IMR-90 (cell line): ENCODE measurements around the gene DNAJC22. TPM values are rescaled to one million over a fixed set of nuclear protein-coding genes. Genes with fewer than 3 reads are reported as not detected.

Source experiments
- ATAC-seq: fragments of 200-7000 bp; cut with Tn5 transposase; 2 replicates; pipeline ENCODE4 v1.9.1; 2020; ENCODE audit warnings: low read depth, mild to moderate bottlenecking, moderate library complexity
- BruUV-seq: library from RNA; stranded (reverse); fragments of 400-500 nt; replicated peaks from 2 replicates; lab custom pipeline; 2021; lab: Mats Ljungman, UMichigan
- CTCF ChIA-PET: fragments of 300-600 bp; formaldehyde crosslinking; extraction: SDS; loops from one replicate; lab custom pipeline; 2021; ENCODE audit warnings: antibody characterized with exemption; lab: Yijun Ruan, JAX
- POLR2A ChIA-PET: fragments of 300-600 bp; sonication (Branson Sonifier 250); formaldehyde crosslinking; loops from one replicate; lab custom pipeline; 2022; ENCODE audit warnings: antibody characterized with exemption; ENCODE audit not compliant: unreplicated experiment; lab: Charles Lee
- DNase-seq: peaks from one replicate; pipeline ENCODE4 v3.0.0; 2013
- H2AFZ ChIP-seq: replicated peaks from 2 replicates; pipeline ENCODE3; 2013; ENCODE audit warnings: low read length, mild to moderate bottlenecking; ENCODE audit not compliant: poor library complexity
- H2AK5ac ChIP-seq: 2 replicates; pipeline ENCODE4 v1.6.1; 2013; ENCODE audit warnings: low read depth, low read length, inconsistent platforms
- H2AK9ac ChIP-seq: replicated peaks from 2 replicates; pipeline ENCODE3; 2013; ENCODE audit warnings: mild to moderate bottlenecking, low read depth, low read length, moderate library complexity; ENCODE audit not compliant: poor library complexity
- H2BK120ac ChIP-seq: 2 replicates; pipeline ENCODE4 v1.6.1; 2013; ENCODE audit warnings: low read depth, low read length, inconsistent platforms
- H2BK15ac ChIP-seq: 3 replicates; pipeline ENCODE4 v1.6.1; 2013; ENCODE audit warnings: low read depth, low read length, inconsistent platforms
- H2BK20ac ChIP-seq: 2 replicates; pipeline ENCODE4 v1.6.1; 2013; ENCODE audit warnings: low read depth, mild to moderate bottlenecking, inconsistent platforms, low read length, moderate library complexity
- H2BK5ac ChIP-seq: 2 replicates; pipeline ENCODE4 v1.6.1; 2013; ENCODE audit warnings: mild to moderate bottlenecking, low read depth, low read length, inconsistent platforms; ENCODE audit not compliant: poor library complexity, severe bottlenecking
- H3K14ac ChIP-seq: replicated peaks from 2 replicates; pipeline ENCODE4 v1.6.1; 2013; ENCODE audit warnings: low read depth, low read length, inconsistent platforms
- H3K18ac ChIP-seq: 2 replicates; pipeline ENCODE4 v1.6.1; 2013; ENCODE audit warnings: low read depth, low read length, control low read depth
- H3K23ac ChIP-seq: 2 replicates; pipeline ENCODE4 v1.6.1; 2013; ENCODE audit warnings: low read depth, low read length, inconsistent platforms
- H3K27ac ChIP-seq: 2 replicates; pipeline ENCODE4 v1.5.1; 2013; ENCODE audit warnings: mild to moderate bottlenecking, control low read depth, low read length; ENCODE audit not compliant: insufficient read depth
- H3K27me3 ChIP-seq: 2 replicates; pipeline ENCODE4 v1.6.1; 2013; ENCODE audit warnings: low read length; ENCODE audit not compliant: control insufficient read depth, insufficient read depth
- H3K36me3 ChIP-seq: 2 replicates; pipeline ENCODE4 v1.6.1; 2013; ENCODE audit warnings: low read length, mixed read lengths; ENCODE audit not compliant: control insufficient read depth, insufficient read depth
- H3K4ac ChIP-seq: 2 replicates; pipeline ENCODE4 v1.6.1; 2013; ENCODE audit warnings: low read depth, low read length, inconsistent platforms
- H3K4me1 ChIP-seq: 2 replicates; pipeline ENCODE4 v1.6.1; 2013; ENCODE audit warnings: low read length, mixed read lengths; ENCODE audit not compliant: control insufficient read depth, insufficient read depth
- H3K4me2 ChIP-seq: 2 replicates; pipeline ENCODE4 v1.6.1; 2013; ENCODE audit warnings: low read depth, mild to moderate bottlenecking, control low read depth, low read length, moderate library complexity
- H3K4me3 ChIP-seq: 2 replicates; pipeline ENCODE4 v1.5.1; 2013; ENCODE audit warnings: low read depth, mild to moderate bottlenecking, control low read depth, low read length, moderate library complexity; ENCODE audit not compliant: insufficient read depth
- H3K56ac ChIP-seq: 2 replicates; pipeline ENCODE4 v1.6.1; 2013; ENCODE audit warnings: low read length, inconsistent platforms; ENCODE audit not compliant: insufficient read depth; ENCODE audit errors: extremely low read depth
- H3K79me1 ChIP-seq, 2 experiments: 2 replicates each; pipeline ENCODE4 v1.6.1; 2013; ENCODE audit warnings: low read length in 2 of 2, inconsistent platforms in 1 of 2, low read depth in 1 of 2
- H3K9ac ChIP-seq: 2 replicates; pipeline ENCODE4 v1.6.1; 2013; ENCODE audit warnings: low read depth, low read length, control low read depth
- H3K9me1 ChIP-seq: 2 replicates; pipeline ENCODE4 v1.6.1; 2013; ENCODE audit warnings: low read length, inconsistent platforms; ENCODE audit not compliant: insufficient read depth
- H3K9me3 ChIP-seq: 2 replicates; pipeline ENCODE4 v1.6.1; 2013; ENCODE audit warnings: low read length; ENCODE audit not compliant: control insufficient read depth, insufficient read depth
- H4K20me1 ChIP-seq: 2 replicates; pipeline ENCODE4 v1.6.1; 2013; ENCODE audit warnings: low read length, inconsistent platforms; ENCODE audit not compliant: insufficient read depth
- H4K5ac ChIP-seq: 2 replicates; pipeline ENCODE4 v1.6.1; 2013; ENCODE audit warnings: mild to moderate bottlenecking, low read depth, low read length, control low read depth
- H4K8ac ChIP-seq, 2 experiments: 2 replicates each; pipeline ENCODE4 v1.6.1; 2013; ENCODE audit warnings: low read depth in 2 of 2, low read length in 2 of 2, control low read depth in 1 of 2, inconsistent platforms in 1 of 2
- H4K91ac ChIP-seq: 2 replicates; pipeline ENCODE4 v1.6.1; 2013; ENCODE audit warnings: low read depth, low read length, inconsistent platforms; ENCODE audit not compliant: insufficient read depth
- CEBPB ChIP-seq: IDR thresholded peaks from 2 replicates; pipeline ENCODE4 v1.6.1; 2012; ENCODE audit warnings: low read depth, low read length, improper control_type of control experiment
- CHD1 ChIP-seq: IDR thresholded peaks from 2 replicates; pipeline ENCODE4 v1.6.1; 2012; ENCODE audit warnings: low read depth, low read length, improper control_type of control experiment
- CTCF ChIP-seq: conservative IDR thresholded peaks from 2 replicates; pipeline ENCODE4 v1.5.1; 2012; ENCODE audit warnings: mild to moderate bottlenecking, low read depth, low read length, improper control_type of control experiment
- MAFK ChIP-seq: IDR thresholded peaks from 2 replicates; pipeline ENCODE4 v1.6.1; 2012; ENCODE audit warnings: low read depth, low read length, improper control_type of control experiment
- MAZ ChIP-seq: IDR thresholded peaks from 2 replicates; pipeline ENCODE4 v1.6.1; 2012; ENCODE audit warnings: low read depth, mild to moderate bottlenecking, low read length, improper control_type of control experiment, moderate library complexity, borderline replicate concordance
- MXI1 ChIP-seq: IDR thresholded peaks from 2 replicates; pipeline ENCODE4 v1.6.1; 2012; ENCODE audit warnings: low read depth, mild to moderate bottlenecking, low read length, moderate library complexity, borderline replicate concordance
- NFE2L2 ChIP-seq: fragments of 150-350 bp; IDR thresholded peaks from 2 replicates; pipeline ENCODE4 v1.6.1; 2016; ENCODE audit warnings: low read depth, mild to moderate bottlenecking, low read length
- POLR2A ChIP-seq: IDR thresholded peaks from 2 replicates; pipeline ENCODE4 v1.6.1; 2012; ENCODE audit warnings: mild to moderate bottlenecking, low read depth, low read length
- RCOR1 ChIP-seq: IDR thresholded peaks from 2 replicates; pipeline ENCODE4 v1.6.1; 2012; ENCODE audit warnings: mild to moderate bottlenecking, low read length, improper control_type of control experiment; ENCODE audit not compliant: insufficient replicate concordance
- RFX5 ChIP-seq: IDR thresholded peaks from 2 replicates; pipeline ENCODE4 v1.8.0; 2012; ENCODE audit warnings: low read depth, mild to moderate bottlenecking, low read length, moderate library complexity
- SMC3 ChIP-seq: fragments of 150-350 bp; IDR thresholded peaks from 2 replicates; pipeline ENCODE4 v1.6.1; 2016; ENCODE audit warnings: low read depth, mild to moderate bottlenecking, antibody characterized with exemption, low read length, moderate library complexity
- whole genome bisulfite sequencing, 2 experiments: methylation state at CpG; one replicate each; pipeline versions ENCODE4 v1.1.5 to v1.1.7; 2013; ENCODE audit warnings: missing lambda C conversion rate in 2 of 2; ENCODE audit not compliant: insufficient read length in 1 of 2; ENCODE audit errors: extremely low coverage in 2 of 2; 5-methylcytosine and 5-hydroxymethylcytosine counted together
- dilution Hi-C: fragments of 300-500 bp; cut with HindIII; formaldehyde crosslinking; loops from one replicate; pipeline ENCODE4 v1.14.3; 2018; ENCODE audit warnings: low sequenced_read_pairs; ENCODE audit not compliant: unreplicated experiment
- in situ Hi-C: fragments of 300-500 bp; cut with MboI; formaldehyde crosslinking; loops from 3 replicates; pipeline ENCODE4 v1.14.3; 2019; ENCODE audit warnings: low sequenced_read_pairs, inconsistent platforms, mixed read lengths
- intact Hi-C: fragments of 100-400 bp; cut with micrococcal nuclease; formaldehyde crosslinking; loops from 2 replicates; pipeline ENCODE4 v1.10.0; 2022
- polyA plus RNA-seq, 3 experiments: library from polyadenylated mRNA; depleted of rRNA; stranded (reverse); fragments of >200 nt; gene quantifications; 2 replicates each; pipeline ENCODE4 v1.2.3, GENCODE V29; 2012; ENCODE audit warnings: low replicate concordance in 1 of 3
- total RNA-seq: library from RNA; depleted of rRNA; stranded (reverse); fragments of >200 nt; gene quantifications from 2 replicates; pipeline ENCODE4 v1.2.3, GENCODE V29; 2012
- TF ChIP-seq, protein P1 (sequence below): fragments of 150-350 bp; IDR thresholded peaks from 2 replicates; pipeline ENCODE4 v1.6.1; 2016; ENCODE audit warnings: low read depth, mild to moderate bottlenecking, low read length, moderate library complexity, borderline replicate concordance

DNAJC22 gene
- total and polyA plus RNA-seq, 2 of the 4 experiments (the other 2 are of a cell fraction) = 8.1 to 8.2 TPM

GRCh38 chr12:49366652-49367380 is 20.1 kb downstream of the DNAJC22 start:
- Histone ChIP-seq H3K4me1 (peaks cover 6% of the 10 kb centered on the region; the same call in 1 of the 2 replicates), H3K18ac (peak overlapping the region; percentile 74), H3K9ac (peak overlapping the region; percentile 95), H2AK5ac (no peak overlapping the region), H2BK120ac (peak overlapping the region; percentile 90), H4K5ac (peak overlapping the region; percentile 31; the same call in 1 of the 2 replicates), H3K14ac (peak overlapping the region; percentile 84), H3K4ac (peak overlapping the region; percentile 92), H2BK15ac (0 out of 3 replicates have a peak overlapping the region, but pooled peaks have one; percentile 27), H2AFZ (peak overlapping the region; percentile 98), H4K91ac (peak overlapping the region; percentile 81), H3K4me2 (peak overlapping the region; percentile 76), H2BK20ac (no peak overlapping the region), H3K9me3 (no peaks in the 10 kb centered on the region), H2BK5ac (peak overlapping the region; percentile 85), H3K9me1 (peaks cover 4% of the 10 kb centered on the region; the same call in 1 of the 2 replicates), H4K20me1 (peaks cover 19% of the 10 kb centered on the region), H3K56ac (peak overlapping the region; percentile 89), H3K27me3 (no peaks in the 10 kb centered on the region), H2AK9ac (peak overlapping the region; percentile 88), H4K8ac (peak overlapping the region; percentile 85 to 94), H3K79me1 (peaks cover 3 to 34% of the 10 kb centered on the region in 2 experiments; a peak in 2 of 4 replicates), H3K27ac (peak overlapping the region; percentile 91), H3K23ac (peak overlapping the region; percentile 78), H3K4me3 (peak overlapping the region; percentile 74), H3K36me3 (peaks cover 2% of the 10 kb centered on the region; the same call in 1 of the 2 replicates)
- ATAC-seq (peak; percentile 93), DNase-seq (peak; percentile 94)
- CTCF ChIA-PET = interaction anchor here (0.5 to 2.1 kb wide), 9 partner anchors 8 to 867 kb away, joined by 3 to 10 read pairs (median 3); no protein-coding TSS in a partner anchor
- dilution Hi-C loops = loop anchor here (25.0 kb wide), 1 partner anchor 145 kb away; no protein-coding TSS in a partner anchor
- intact Hi-C loops = loop anchor here (1.0 kb wide), 1 partner anchor 201 kb away; the partner anchor contains the start of gene MCRS1
- POLR2A ChIA-PET = interaction anchor here (0.7 kb wide), 1 partner anchor 147 kb away, joined by 7 read pairs; no protein-coding TSS in a partner anchor
- 0% methylated on average over 16 of the region's 97 CpGs; no CpG with 5 or more reads in 1 of the 2 experiments for WGBS, 2 experiments
- in situ Hi-C loops = no loop called here
- BruUV-seq = no TSS peak
- TF ChIP-seq MAZ = peak; percentile 79; the same call in 1 of the 2 replicates
- no peak for TF ChIP-seq NFE2L2
- TF ChIP-seq RCOR1 = no peak
- peak; percentile 32; the same call in 1 of the 2 replicates for TF ChIP-seq CEBPB
- no peak for TF ChIP-seq MAFK
- TF ChIP-seq MXI1 = peak; percentile 50; the same call in 1 of the 2 replicates
- peak; percentile 29; the same call in 1 of the 2 replicates for TF ChIP-seq CTCF
- peak; percentile 62; the same call in 1 of the 2 replicates for TF ChIP-seq CHD1
- TF ChIP-seq, protein P1, sequence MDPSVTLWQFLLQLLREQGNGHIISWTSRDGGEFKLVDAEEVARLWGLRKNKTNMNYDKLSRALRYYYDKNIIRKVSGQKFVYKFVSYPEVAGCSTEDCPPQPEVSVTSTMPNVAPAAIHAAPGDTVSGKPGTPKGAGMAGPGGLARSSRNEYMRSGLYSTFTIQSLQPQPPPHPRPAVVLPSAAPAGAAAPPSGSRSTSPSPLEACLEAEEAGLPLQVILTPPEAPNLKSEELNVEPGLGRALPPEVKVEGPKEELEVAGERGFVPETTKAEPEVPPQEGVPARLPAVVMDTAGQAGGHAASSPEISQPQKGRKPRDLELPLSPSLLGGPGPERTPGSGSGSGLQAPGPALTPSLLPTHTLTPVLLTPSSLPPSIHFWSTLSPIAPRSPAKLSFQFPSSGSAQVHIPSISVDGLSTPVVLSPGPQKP = no peak
- TF ChIP-seq POLR2A = peak; percentile 82; the same call in 1 of the 2 replicates
- TF ChIP-seq RFX5 = no peak
- no peak for TF ChIP-seq SMC3
